HEK293 (cell line): ENCODE measurements around the gene AHCYL1.

ENCODE experiments used
- CTCF ChIP-seq: fragments of 450-650 bp; formaldehyde crosslinking; IDR thresholded peaks from 2 replicates; pipeline ENCODE4 v1.5.1; 2016; ENCODE audit warnings: missing biosample characterization, missing genetic modification characterization
- KLF8 ChIP-seq: fragments of 450-650 bp; formaldehyde crosslinking; IDR thresholded peaks from 2 replicates; pipeline ENCODE4 v1.5.1; 2016; ENCODE audit warnings: missing biosample characterization, missing genetic modification characterization
- TCF7L2 ChIP-seq: IDR thresholded peaks from 2 replicates; pipeline ENCODE4 v1.6.1; 2011; ENCODE audit warnings: low read depth, mild to moderate bottlenecking, inconsistent platforms, low read length, moderate library complexity, borderline replicate concordance
- YY1 ChIP-seq: fragments of 450-650 bp; formaldehyde crosslinking; IDR thresholded peaks from 2 replicates; pipeline ENCODE4 v1.5.1; 2018; ENCODE audit warnings: missing biosample characterization, missing genetic modification characterization
- ZBTB17 ChIP-seq: fragments of 450-650 bp; formaldehyde crosslinking; IDR thresholded peaks from 2 replicates; pipeline ENCODE4 v1.5.1; 2016; ENCODE audit warnings: missing biosample characterization, missing genetic modification characterization
- ZNF404 ChIP-seq: fragments of 450-650 bp; formaldehyde crosslinking; IDR thresholded peaks from 2 replicates; pipeline ENCODE4 v1.5.1; 2017; ENCODE audit warnings: missing biosample characterization, missing genetic modification characterization
- ZNF416 ChIP-seq: fragments of 450-650 bp; formaldehyde crosslinking; IDR thresholded peaks from 2 replicates; pipeline ENCODE4 v1.5.1; 2016; ENCODE audit warnings: missing biosample characterization, missing genetic modification characterization
- ZNF561 ChIP-seq: fragments of 450-650 bp; IDR thresholded peaks from 2 replicates; pipeline ENCODE4 v1.5.1; 2018; ENCODE audit warnings: missing biosample characterization, missing genetic modification characterization, borderline replicate concordance
- ZNF704 ChIP-seq: fragments of 450-650 bp; formaldehyde crosslinking; IDR thresholded peaks from 2 replicates; pipeline ENCODE4 v1.5.1; 2016; ENCODE audit warnings: missing biosample characterization, missing genetic modification characterization
- ZNF768 ChIP-seq: fragments of 450-650 bp; formaldehyde crosslinking; IDR thresholded peaks from 2 replicates; pipeline ENCODE4 v1.5.1; 2018; ENCODE audit warnings: missing biosample characterization, mild to moderate bottlenecking, missing genetic modification characterization
- ZNF843 ChIP-seq: fragments of 450-650 bp; formaldehyde crosslinking; IDR thresholded peaks from 2 replicates; pipeline ENCODE4 v1.5.1; 2016; ENCODE audit warnings: missing biosample characterization, missing genetic modification characterization
- ZSCAN23 ChIP-seq: fragments of 450-650 bp; formaldehyde crosslinking; IDR thresholded peaks from 2 replicates; pipeline ENCODE4 v1.5.1; 2016; ENCODE audit warnings: missing biosample characterization, missing genetic modification characterization

DNA sequence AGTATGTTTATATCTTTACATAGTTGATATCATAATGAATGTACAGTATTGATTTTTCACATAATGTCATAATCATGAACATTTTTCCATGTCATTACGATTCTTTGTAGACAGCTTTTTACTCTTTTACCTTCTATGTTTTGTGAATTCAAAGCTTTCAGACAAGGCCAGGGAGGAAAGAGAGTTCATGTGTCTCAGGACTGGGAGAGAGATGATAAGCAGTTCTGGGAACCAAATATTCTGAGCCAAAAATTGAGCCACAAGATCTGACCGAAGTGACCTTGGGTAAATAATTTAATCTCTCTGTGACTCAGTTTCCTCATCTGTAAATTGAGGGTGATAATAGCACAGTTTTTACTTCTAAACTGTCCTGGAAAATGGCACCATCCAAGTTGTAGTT, 42.1 kb upstream of the AHCYL1 start:
- TF ChIP-seq CTCF (tag by site-specific recombination) (no peak), KLF8 (tag by site-specific recombination) (no peak), ZNF704 (no peak), ZNF416 (tag by site-specific recombination) (no peak), YY1 (tag by site-specific recombination) (no peak), ZNF768 (no peak), ZNF843 (no peak), TCF7L2 (no peak), ZNF404 (tag by site-specific recombination) (no peak), ZSCAN23 (no peak), ZBTB17 (tag by site-specific recombination) (no peak), ZNF561 (no peak)
